BLaER1 (cell line): Measurements from ENCODE around the gene MAT2B.
A peak's percentile ranks its signal among the peaks of the same experiment; 100 is the strongest.
"Not testable (repeated sequence)": the region's sequence is repeated elsewhere in the genome, so short reads cannot be mapped to it uniquely, and the experiment has no call there.

Experiments used
- H3K27ac ChIP-seq: shearing (Covaris generic); formaldehyde crosslinking; 2 replicates; pipeline ENCODE4 v1.8.1; 2022
- H3K27me3 ChIP-seq: shearing (Covaris generic); formaldehyde crosslinking; 2 replicates; pipeline ENCODE4 v1.8.1; 2022
- H3K36me3 ChIP-seq: shearing (Covaris generic); formaldehyde crosslinking; 2 replicates; pipeline ENCODE4 v1.8.1; 2022
- H3K4me1 ChIP-seq: shearing (Covaris generic); formaldehyde crosslinking; 2 replicates; pipeline ENCODE4 v1.8.1; 2022
- H3K4me2 ChIP-seq: shearing (Covaris generic); formaldehyde crosslinking; 2 replicates; pipeline ENCODE4 v1.8.1; 2022
- H3K4me3 ChIP-seq: shearing (Covaris generic); formaldehyde crosslinking; 2 replicates; pipeline ENCODE4 v1.8.1; 2022
- H3K9ac ChIP-seq: shearing (Covaris generic); formaldehyde crosslinking; 2 replicates; pipeline ENCODE4 v1.8.1; 2022
- H3K9me3 ChIP-seq: shearing (Covaris generic); formaldehyde crosslinking; 2 replicates; pipeline ENCODE4 v1.8.1; 2022
- H4K20me1 ChIP-seq: shearing (Covaris generic); formaldehyde crosslinking; 2 replicates; pipeline ENCODE4 v1.8.1; 2022
- Cebpa-rat ChIP-seq: shearing (Covaris generic); IDR thresholded peaks from 2 replicates; pipeline ENCODE4 v1.8.1; 2022

MAT2B gene

GRCh38 chr5:163529698-163530097, 24.3 kb downstream of the MAT2B start:
- H3K36me3 ChIP-seq, result peaks cover 3% of the 10 kb centered on the region; the same call in 1 of the 2 replicates
- peaks cover 12% of the 10 kb centered on the region for H3K4me1 ChIP-seq
- H3K9me3 ChIP-seq, result peaks cover 4% of the 10 kb centered on the region; the same call in 1 of the 2 replicates
- no peak for TF ChIP-seq Cebpa-rat
- H3K4me3 ChIP-seq, result no peak overlapping the region
- H3K27me3 ChIP-seq, result no peaks in the 10 kb centered on the region
- H4K20me1 ChIP-seq, result no peaks in the 10 kb centered on the region
- no peak overlapping the region for H3K4me2 ChIP-seq
- H3K27ac ChIP-seq, result no peak overlapping the region
- H3K9ac ChIP-seq, result no peak overlapping the region

GRCh38 chr5:163531272-163531671, 25.9 kb downstream of the MAT2B start:
- H3K4me3 ChIP-seq, result no peak overlapping the region
- no peaks in the 10 kb centered on the region for H3K36me3 ChIP-seq
- peaks cover 4% of the 10 kb centered on the region; the same call in 1 of the 2 replicates for H3K9me3 ChIP-seq
- H3K27ac ChIP-seq, result no peak overlapping the region
- TF ChIP-seq Cebpa-rat, result no peak
- H3K27me3 ChIP-seq, result no peaks in the 10 kb centered on the region
- no peak overlapping the region for H3K4me2 ChIP-seq
- no peaks in the 10 kb centered on the region for H4K20me1 ChIP-seq
- H3K4me1 ChIP-seq, result peaks cover 23% of the 10 kb centered on the region
- H3K9ac ChIP-seq, result no peak overlapping the region

GRCh38 chr5:163532171-163533084, 27.0 kb downstream of the MAT2B start:
- Histone ChIP-seq H3K4me2 (no peak overlapping the region), H3K9me3 (no peaks in the 10 kb centered on the region), H3K4me1 (peaks cover 23% of the 10 kb centered on the region)

GRCh38 chr5:163533223-163533622, 27.8 kb downstream of the MAT2B start:
- H3K36me3 ChIP-seq, result no peaks in the 10 kb centered on the region
- no peak for TF ChIP-seq Cebpa-rat
- no peaks in the 10 kb centered on the region for H3K9me3 ChIP-seq
- H3K4me3 ChIP-seq, result no peak overlapping the region
- no peaks in the 10 kb centered on the region for H3K27me3 ChIP-seq
- no peak overlapping the region for H3K27ac ChIP-seq
- H3K4me2 ChIP-seq, result no peak overlapping the region
- H3K9ac ChIP-seq, result no peak overlapping the region
- H3K4me1 ChIP-seq, result peaks cover 20% of the 10 kb centered on the region
- H4K20me1 ChIP-seq, result no peaks in the 10 kb centered on the region

More at GRCh38 chr5:163532171-163533084, 27.0 kb downstream of the MAT2B start:
- no peak overlapping the region for H3K27ac ChIP-seq
- no peaks in the 10 kb centered on the region for H3K36me3 ChIP-seq
- no peak overlapping the region for H3K9ac ChIP-seq
- no peak overlapping the region for H3K4me3 ChIP-seq
- TF ChIP-seq Cebpa-rat, result no peak
- H4K20me1 ChIP-seq, result no peaks in the 10 kb centered on the region
- no peaks in the 10 kb centered on the region for H3K27me3 ChIP-seq

- H3K27me3 ChIP-seq, result no peaks in the 10 kb centered on the region
- H4K20me1 ChIP-seq, result no peaks in the 10 kb centered on the region
- no peak overlapping the region for H3K9ac ChIP-seq
- peaks cover 14% of the 10 kb centered on the region for H3K4me1 ChIP-seq
- no peaks in the 10 kb centered on the region for H3K36me3 ChIP-seq
- no peak overlapping the region for H3K4me3 ChIP-seq
- H3K4me2 ChIP-seq, result peak overlapping the region; percentile 43
- no peak overlapping the region for H3K27ac ChIP-seq
- TF ChIP-seq Cebpa-rat, result no peak
- no peaks in the 10 kb centered on the region for H3K9me3 ChIP-seq
These were observed 29.2 kb downstream of the MAT2B start for GRCh38 chr5:163534492-163535094.

- Histone ChIP-seq H3K9me3 (no peaks in the 10 kb centered on the region), H4K20me1 (no peaks in the 10 kb centered on the region), H3K4me2 (peak overlapping the region; percentile 43), H3K27ac (no peak overlapping the region), H3K4me1 (peaks cover 14% of the 10 kb centered on the region), H3K9ac (no peak overlapping the region), H3K36me3 (no peaks in the 10 kb centered on the region), H3K27me3 (no peaks in the 10 kb centered on the region), H3K4me3 (no peak overlapping the region)
- no peak for TF ChIP-seq Cebpa-rat
These were observed 29.9 kb downstream of the MAT2B start for GRCh38 chr5:163535290-163535689.

GRCh38 chr5:163536442-163536841, 31.0 kb downstream of the MAT2B start:
- H4K20me1 ChIP-seq, H3K27me3 ChIP-seq, H3K36me3 ChIP-seq, H3K9me3 ChIP-seq, H3K27ac ChIP-seq, H3K4me3 ChIP-seq, H3K4me2 ChIP-seq, H3K9ac ChIP-seq: not testable (repeated sequence)
- peaks cover 14% of the 10 kb centered on the region for H3K4me1 ChIP-seq

GRCh38 chr5:163540696-163541095, 35.3 kb downstream of the MAT2B start:
- H3K36me3 ChIP-seq, result no peaks in the 10 kb centered on the region
- H4K20me1 ChIP-seq, result no peaks in the 10 kb centered on the region
- H3K9ac ChIP-seq, result no peak overlapping the region
- peaks cover under 1% of the 10 kb centered on the region; the same call in 1 of the 2 replicates for H3K4me1 ChIP-seq
- no peak overlapping the region for H3K4me3 ChIP-seq
- H3K9me3 ChIP-seq, result no peaks in the 10 kb centered on the region
- no peak overlapping the region for H3K4me2 ChIP-seq
- no peak for TF ChIP-seq Cebpa-rat
- no peaks in the 10 kb centered on the region for H3K27me3 ChIP-seq
- no peak overlapping the region for H3K27ac ChIP-seq

- TF ChIP-seq Cebpa-rat, result no peak
- Histone ChIP-seq H3K36me3 (no peaks in the 10 kb centered on the region), H3K4me3 (no peak overlapping the region), H3K4me1 (no peaks in the 10 kb centered on the region), H3K9me3 (no peaks in the 10 kb centered on the region), H3K27me3 (no peaks in the 10 kb centered on the region), H4K20me1 (no peaks in the 10 kb centered on the region), H3K27ac (no peak overlapping the region), H3K4me2 (no peak overlapping the region), H3K9ac (no peak overlapping the region)
These were observed 37.4 kb downstream of the MAT2B start for GRCh38 chr5:163542771-163543170.

GRCh38 chr5:163544041-163544440, 38.6 kb downstream of the MAT2B start:
- no peak overlapping the region for H3K27ac ChIP-seq
- H3K9me3 ChIP-seq, result no peaks in the 10 kb centered on the region
- H3K4me2 ChIP-seq, result no peak overlapping the region
- peaks cover 8% of the 10 kb centered on the region for H3K4me1 ChIP-seq
- no peak overlapping the region for H3K9ac ChIP-seq
- no peaks in the 10 kb centered on the region for H4K20me1 ChIP-seq
- H3K27me3 ChIP-seq, result no peaks in the 10 kb centered on the region
- no peaks in the 10 kb centered on the region for H3K36me3 ChIP-seq
- TF ChIP-seq Cebpa-rat, result no peak
- H3K4me3 ChIP-seq, result no peak overlapping the region
